ENCODE measurements around the gene ARAP3. TPM values are rescaled to one million over a fixed set of nuclear protein-coding genes. Genes with fewer than 3 reads are reported as not detected.

The ARAP3 gene
- total and polyA plus RNA-seq, 9 of the 15 experiments (the other 6 are each of a cell fraction or from before 2014, with no cell fraction given) = 0.83 to 25.7 (median 6.4) TPM

- TF ChIP-seq FOXM1 (IDR thresholded peaks at IDR 0.05; ENCODE audit: low read depth) = no peak
- no peak for TF ChIP-seq FOXM1 (CRISPR knock-in tag; IDR thresholded peaks at IDR 0.05; ENCODE audit: low read depth)
- TF ChIP-seq SUPT5H (IDR thresholded peaks at IDR 0.05) = peak; percentile 67
- TF ChIP-seq SP2 (IDR thresholded peaks at IDR 0.05; ENCODE audit: extremely low read depth, low read depth, low read length, poor library complexity, severe bottlenecking) = no peak
- TF ChIP-seq GABPB1 (CRISPR knock-in tag; IDR thresholded peaks at IDR 0.05) = 0 out of 2 replicates have a peak, but pooled peaks have one; percentile 31
- no peak for TF ChIP-seq MECOM (CRISPR knock-in tag; IDR thresholded peaks at IDR 0.05)
- no peak for TF ChIP-seq ZNF592 (IDR thresholded peaks at IDR 0.05)
- no peak for TF ChIP-seq ZNF165 (CRISPR knock-in tag; IDR thresholded peaks at IDR 0.05; ENCODE audit: borderline replicate concordance)
- no peak for TF ChIP-seq PML (IDR thresholded peaks at IDR 0.05; ENCODE audit: low read length)
- peak; percentile 86 for TF ChIP-seq POLR2G (IDR thresholded peaks at IDR 0.05; ENCODE audit: low read depth, low read length)
- no peak for TF ChIP-seq CCAR2 (IDR thresholded peaks at IDR 0.05; ENCODE audit: low read depth, low read length)
- TF ChIP-seq EP400 (IDR thresholded peaks at IDR 0.05) = peak; percentile 29; the same call in 1 of the 2 replicates
- TF ChIP-seq IRF2 (CRISPR knock-in tag; IDR thresholded peaks at IDR 0.05) = no peak
- TF ChIP-seq ZNF77 (CRISPR knock-in tag; IDR thresholded peaks at IDR 0.05) = no peak
- TF ChIP-seq PCBP2 (IDR thresholded peaks at IDR 0.05; ENCODE audit: low read depth, low read length, poor library complexity, severe bottlenecking) = no peak
- TF ChIP-seq XRCC4 (IDR thresholded peaks at IDR 0.05; ENCODE audit: extremely low read depth, insufficient read depth, insufficient read length) = no peak
- TF ChIP-seq MIER1 (IDR thresholded peaks at IDR 0.05; ENCODE audit: low read depth) = no peak
- no peak for TF ChIP-seq ZEB2 (IDR thresholded peaks at IDR 0.05)
- TF ChIP-seq CHD2 (IDR thresholded peaks at IDR 0.05; ENCODE audit: low read depth, low read length) = no peak
- TF ChIP-seq GABPA (tag; conservative IDR thresholded peaks at IDR 0.05; ENCODE audit: low read depth) = peak; percentile 39; the same call in 1 of the 2 replicates
- 0 out of 2 replicates have a peak, but pooled peaks have one; percentile 61 for TF ChIP-seq E2F1 (CRISPR knock-in tag; IDR thresholded peaks at IDR 0.05)
- no peak for TF ChIP-seq PHTF2 (CRISPR knock-in tag; IDR thresholded peaks at IDR 0.05)
- TF ChIP-seq EGR1 (conservative IDR thresholded peaks at IDR 0.05) = peak; percentile 79
Observed at GRCh38 chr5:141650851-141651727, 30.9 kb downstream of the ARAP3 start, which contains the start of gene FCHSD1 (continued).

All from K562 (cell line).